H1 (cell line): ENCODE data around the gene BGN. TPM values are rescaled to one million over a fixed set of nuclear protein-coding genes. Genes with fewer than 3 reads are reported as not detected.

Source experiments
- CTCF ChIA-PET: fragments of 300-600 bp; sonication (Branson Sonifier 250); formaldehyde crosslinking; loops from one replicate; lab custom pipeline; 2021; ENCODE audit not compliant: partially characterized antibody; lab: Charles Lee
- POLR2A ChIA-PET: fragments of 300-600 bp; sonication (Branson Sonifier 250); formaldehyde crosslinking; loops from one replicate; lab custom pipeline; 2021; ENCODE audit warnings: inconsistent platforms; ENCODE audit not compliant: partially characterized antibody; lab: Charles Lee
- DNase-seq, 2 experiments: peaks; one replicate each; pipeline versions ENCODE4 v3.0.0 to v3.0.0-alpha.2; 2010 to 2022; ENCODE audit warnings: low spot score in 2 of 2, low read depth in 1 of 2, mixed read lengths in 1 of 2
- FAIRE-seq: peaks from 2 replicates; lab custom pipeline; 2011; peaks lifted over from hg19 to GRCh38; lab: Jason Lieb, UNC
- H2AFZ ChIP-seq: 2 replicates; pipeline ENCODE4 v1.8.1; 2012; ENCODE audit warnings: low read length, inconsistent platforms
- H2AK5ac ChIP-seq: 2 replicates; pipeline ENCODE4 v1.6.1; 2013; ENCODE audit warnings: low read depth, low read length
- H2BK120ac ChIP-seq: replicated peaks from 2 replicates; pipeline ENCODE3; 2013; ENCODE audit warnings: low read depth, low read length, inconsistent platforms
- H2BK12ac ChIP-seq: 2 replicates; pipeline ENCODE4 v1.6.1; 2013; ENCODE audit warnings: low read depth, low read length
- H2BK15ac ChIP-seq: 2 replicates; pipeline ENCODE4 v1.6.1; 2013; ENCODE audit warnings: low read length
- H2BK20ac ChIP-seq: 2 replicates; pipeline ENCODE4 v1.6.1; 2013; ENCODE audit warnings: low read length
- H2BK5ac ChIP-seq: 2 replicates; pipeline ENCODE4 v1.6.1; 2013; ENCODE audit warnings: low read depth, low read length
- H3K14ac ChIP-seq: 2 replicates; pipeline ENCODE4 v1.6.1; 2013; ENCODE audit warnings: inconsistent platforms; ENCODE audit not compliant: insufficient read length
- H3K18ac ChIP-seq: 2 replicates; pipeline ENCODE4 v1.6.1; 2013; ENCODE audit warnings: low read length; ENCODE audit errors: extremely low read depth
- H3K23ac ChIP-seq: 2 replicates; pipeline ENCODE4 v1.6.1; 2013; ENCODE audit warnings: inconsistent platforms; ENCODE audit not compliant: insufficient read length
- H3K23me2 ChIP-seq: 2 replicates; pipeline ENCODE4 v1.6.1; 2013; ENCODE audit warnings: low read depth, low read length
- H3K27ac ChIP-seq: 2 replicates; pipeline ENCODE4 v1.6.1; 2011; ENCODE audit warnings: low read depth, low read length, inconsistent platforms
- H3K27me3 ChIP-seq, 4 experiments: replicated peaks in 1 of 4; 1 replicate in 1 of 4; 2 replicates in 3 of 4; pipeline versions ENCODE4 v1.6.1 to v1.8.1; 2011 to 2013; ENCODE audit warnings: low read length in 3 of 4, mild to moderate bottlenecking in 3 of 4, inconsistent platforms in 2 of 4, mixed read lengths in 2 of 4, moderate library complexity in 1 of 4; ENCODE audit not compliant: control insufficient read depth in 3 of 4, insufficient read depth in 3 of 4; ENCODE audit errors: extremely low read depth in 1 of 4
- H3K36me3 ChIP-seq, 4 experiments: 2 replicates each; pipeline versions ENCODE4 v1.6.1 to v1.8.1; 2011 to 2013; ENCODE audit warnings: mild to moderate bottlenecking in 4 of 4, low read length in 3 of 4, moderate library complexity in 2 of 4, control low read depth in 1 of 4, inconsistent platforms in 1 of 4; ENCODE audit not compliant: insufficient read depth in 4 of 4, control insufficient read depth in 2 of 4
- H3K4ac ChIP-seq: replicated peaks from 2 replicates; pipeline ENCODE3; 2013; ENCODE audit warnings: low read length, low read depth, mixed read lengths, inconsistent platforms; ENCODE audit not compliant: insufficient read length
- H3K4me1 ChIP-seq, 4 experiments: replicated peaks in 1 of 4; 1 replicate in 1 of 4; 2 replicates in 3 of 4; pipeline versions ENCODE4 v1.6.1 to v1.8.1; 2011 to 2013; ENCODE audit warnings: low read length in 3 of 4, inconsistent platforms in 2 of 4, mixed read lengths in 1 of 4; ENCODE audit not compliant: insufficient read depth in 4 of 4, control insufficient read depth in 3 of 4
- H3K4me2 ChIP-seq, 2 experiments: 2 replicates each; pipeline versions ENCODE4 v1.6.1 to v1.8.1; 2011 to 2013; ENCODE audit warnings: low read depth in 2 of 2, low read length in 2 of 2, control low read depth in 1 of 2, inconsistent platforms in 1 of 2, mild to moderate bottlenecking in 1 of 2; ENCODE audit not compliant: insufficient read depth in 1 of 2
- H3K4me3 ChIP-seq, 4 experiments: fragments of 200-600, 300-600 bp in 1 of 4; sonication (generic), shearing (Covaris generic), sonication (Bioruptor Twin) in 1 of 4; 2 replicates each; pipeline versions ENCODE4 v1.5.1 to v1.8.1; 2011 to 2016; ENCODE audit warnings: low read length in 4 of 4, low read depth in 3 of 4, control low read depth in 2 of 4, inconsistent platforms in 2 of 4, mild to moderate bottlenecking in 2 of 4, mixed read lengths in 1 of 4, moderate library complexity in 1 of 4; ENCODE audit not compliant: insufficient read depth in 2 of 4; ENCODE audit errors: extremely low read depth in 1 of 4
- H3K56ac ChIP-seq: replicated peaks from 2 replicates; pipeline ENCODE3; 2013; ENCODE audit warnings: low read depth, mild to moderate bottlenecking, mixed read lengths, low read length, inconsistent platforms; ENCODE audit not compliant: insufficient read length
- H3K79me1 ChIP-seq: 2 replicates; pipeline ENCODE4 v1.6.1; 2013; ENCODE audit warnings: low read depth, low read length, control low read depth
- H3K79me2 ChIP-seq, 2 experiments: 2 replicates each; pipeline versions ENCODE4 v1.6.1 to v1.8.1; 2012 to 2013; ENCODE audit warnings: low read length in 2 of 2, mild to moderate bottlenecking in 2 of 2, inconsistent platforms in 1 of 2; ENCODE audit not compliant: insufficient read depth in 2 of 2, control insufficient read depth in 1 of 2
- H3K9ac ChIP-seq, 4 experiments: replicated peaks in 1 of 4; 1 replicate in 1 of 4; 2 replicates in 3 of 4; pipeline versions ENCODE4 v1.6.1 to v1.8.1; 2011 to 2013; ENCODE audit warnings: low read depth in 3 of 4, low read length in 3 of 4, control low read depth in 2 of 4, mild to moderate bottlenecking in 2 of 4, moderate library complexity in 2 of 4, inconsistent platforms in 1 of 4; ENCODE audit errors: extremely low read depth in 1 of 4
- H3K9me3 ChIP-seq, 2 experiments: 2 replicates each; pipeline versions ENCODE4 v1.6.1 to v1.8.1; 2012 to 2013; ENCODE audit warnings: mild to moderate bottlenecking in 2 of 2, moderate library complexity in 2 of 2, control low read depth in 1 of 2, inconsistent platforms in 1 of 2, low read depth in 1 of 2, low read length in 1 of 2, mixed read lengths in 1 of 2; ENCODE audit not compliant: insufficient read depth in 2 of 2
- H4K20me1 ChIP-seq, 2 experiments: replicated peaks in 1 of 2; 2 replicates each; pipeline versions ENCODE3 to v1.8.1; 2011 to 2013; ENCODE audit warnings: inconsistent platforms in 2 of 2, low read length in 2 of 2, mild to moderate bottlenecking in 1 of 2; ENCODE audit not compliant: insufficient read depth in 2 of 2, control insufficient read depth in 1 of 2
- H4K5ac ChIP-seq: 2 replicates; pipeline ENCODE4 v1.6.1; 2013; ENCODE audit warnings: low read length, low read depth, mixed read lengths, inconsistent platforms; ENCODE audit not compliant: insufficient read length
- H4K8ac ChIP-seq: 2 replicates; pipeline ENCODE4 v1.8.0; 2013; ENCODE audit warnings: mild to moderate bottlenecking, moderate library complexity, low read length, inconsistent platforms; ENCODE audit not compliant: insufficient read depth; ENCODE audit errors: extremely low read depth
- H4K91ac ChIP-seq: replicated peaks from 2 replicates; pipeline ENCODE3; 2013; ENCODE audit warnings: low read length, mixed read lengths, inconsistent platforms; ENCODE audit not compliant: insufficient read length
- CBX5 ChIP-seq: fragments of 300-800, 300-1000 bp; sonication (generic); IDR thresholded peaks from 2 replicates; pipeline ENCODE4 v1.7.1; 2016; ENCODE audit warnings: antibody characterized with exemption, low read length, low read depth
- CHD1 ChIP-seq: IDR thresholded peaks from 2 replicates; pipeline ENCODE4 v1.6.1; 2012; ENCODE audit warnings: low read depth, low read length, improper control_type of control experiment
- EP300 ChIP-seq, 2 experiments: IDR thresholded peaks; 1 replicate in 1 of 2; 2 replicates in 1 of 2; pipeline ENCODE4 v1.6.1; 2011 to 2012; ENCODE audit warnings: low read depth in 2 of 2, low read length in 2 of 2, mild to moderate bottlenecking in 2 of 2, borderline replicate concordance in 1 of 2, inconsistent platforms in 1 of 2, moderate library complexity in 1 of 2
- GTF2F1 ChIP-seq: IDR thresholded peaks from 2 replicates; pipeline ENCODE4 v1.6.1; 2012; ENCODE audit warnings: low read depth, low read length, improper control_type of control experiment, borderline replicate concordance
- KDM1A ChIP-seq: fragments of 200-600, 300-600 bp; sonication (generic); IDR thresholded peaks from 2 replicates; pipeline ENCODE4 v1.7.1; 2016; ENCODE audit warnings: mild to moderate bottlenecking, low read length, borderline replicate concordance
- MAFK ChIP-seq: IDR thresholded peaks from 2 replicates; pipeline ENCODE4 v1.6.1; 2012; ENCODE audit warnings: low read depth, mild to moderate bottlenecking, improper control_type of control experiment, low read length
- POLR2A ChIP-seq, 2 experiments: IDR thresholded peaks; 1 replicate in 1 of 2; 2 replicates in 1 of 2; pipeline ENCODE4 v1.6.1; 2011; ENCODE audit warnings: low read depth in 2 of 2, low read length in 2 of 2, mild to moderate bottlenecking in 2 of 2; ENCODE audit errors: control extremely low read depth in 1 of 2
- RXRA ChIP-seq: IDR thresholded peaks from 2 replicates; pipeline ENCODE4 v1.6.1; 2011; ENCODE audit warnings: low read depth, mild to moderate bottlenecking, low read length, moderate library complexity; ENCODE audit not compliant: insufficient read depth
- SIN3A ChIP-seq, 2 experiments: IDR thresholded peaks in 1 of 2; conservative IDR thresholded peaks in 1 of 2; 2 replicates each; pipeline ENCODE4 v1.6.1; 2011 to 2012; ENCODE audit warnings: low read length in 2 of 2, improper control_type of control experiment in 1 of 2, low read depth in 1 of 2, mild to moderate bottlenecking in 1 of 2
- SIRT6 ChIP-seq: IDR thresholded peaks from one replicate; pipeline ENCODE4 v1.7.1; 2012; ENCODE audit warnings: low read length, inconsistent platforms
- SP1 ChIP-seq: IDR thresholded peaks from 2 replicates; pipeline ENCODE4 v1.6.1; 2011; ENCODE audit warnings: low read depth, low read length
- TAF1 ChIP-seq: IDR thresholded peaks from 2 replicates; pipeline ENCODE4 v1.6.1; 2011; ENCODE audit warnings: mild to moderate bottlenecking, low read depth, low read length
- TEAD4 ChIP-seq: IDR thresholded peaks from 2 replicates; pipeline ENCODE4 v1.6.1; 2012; ENCODE audit warnings: low read depth, low read length, inconsistent platforms, mixed read lengths
- ZNF274 ChIP-seq: IDR thresholded peaks from 2 replicates; pipeline ENCODE4 v1.7.0; 2012; ENCODE audit warnings: low read length, borderline replicate concordance; ENCODE audit errors: extremely low read depth
- WGBS, 2 experiments: shearing (Covaris generic) in 1 of 2; methylation state at CpG; one replicate each; pipeline versions ENCODE4 v1.1.6 to v1.1.7; 2013 to 2015; ENCODE audit warnings: low lambda C conversion rate in 2 of 2, mixed read lengths in 2 of 2, inconsistent platforms in 1 of 2, low coverage in 1 of 2, missing lambda C conversion rate in 1 of 2; ENCODE audit not compliant: insufficient replicate concordance in 2 of 2, insufficient coverage in 1 of 2, insufficient read length in 1 of 2; ENCODE audit errors: extremely low coverage in 1 of 2, missing lambda C conversion rate in 1 of 2; 5-methylcytosine and 5-hydroxymethylcytosine counted together
- polyA plus RNA-seq, 7 experiments: library from polyadenylated mRNA; depleted of rRNA in 3 of 7; stranded (reverse) in 5 of 7; unstranded in 2 of 7; fragments of >200 nt in 5 of 7; fragments of 200-250 nt in 2 of 7; gene quantifications; 1 replicate in 5 of 7; 2 replicates in 1 of 7; 4 replicates in 1 of 7; pipeline versions ENCODE4 v1.2.1 to v1.2.3, GENCODE V29; 2011 to 2013; ENCODE audit warnings: missing spikeins in 2 of 7, mixed read lengths in 2 of 7
- total RNA-seq: library from RNA; stranded (reverse); fragmentation: NEBNext Ultra II Directional; extraction: Animal tissue kit (Norgen Biotek cat#: 25700); gene quantifications from 2 replicates; pipeline ENCODE4 v1.2.1, GENCODE V29; 2021

BGN gene
- total and polyA plus RNA-seq, 2 of the 8 experiments (the other 6 are each of a cell fraction or from before 2014, with no cell fraction given), result 1.8 to 2.4 TPM

DNA sequence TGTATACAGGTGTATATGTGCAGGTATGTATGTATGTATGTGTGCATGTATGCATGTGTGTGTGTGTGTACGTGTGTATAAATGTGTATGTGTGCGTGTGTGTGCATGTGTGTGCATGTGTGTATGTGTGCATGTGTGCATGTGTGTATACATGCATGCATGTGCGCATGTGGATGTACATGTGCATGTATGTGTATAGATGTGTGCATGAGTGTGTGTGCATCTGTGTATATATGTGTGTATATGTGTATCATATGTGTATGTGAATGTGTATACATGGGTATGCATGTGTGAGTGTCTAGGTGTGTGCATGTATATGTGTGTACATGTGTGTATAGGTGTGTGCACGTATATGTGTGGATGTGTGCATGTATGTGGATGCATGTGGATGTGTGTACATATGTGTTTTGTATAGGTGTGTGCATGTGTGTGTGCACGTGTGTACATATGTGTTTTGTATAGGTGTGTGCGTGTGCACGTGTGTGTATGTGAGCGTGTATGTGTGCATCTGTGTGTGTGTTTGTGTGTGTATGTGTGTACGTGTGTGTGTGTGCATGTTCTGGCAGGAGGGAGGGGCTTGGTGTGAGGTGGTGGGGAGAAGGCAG lies 6.0 kb downstream of the BGN start:
- no peak overlapping the region for H2BK5ac ChIP-seq
- H2BK15ac ChIP-seq, result no peak overlapping the region
- no peak overlapping the region for H2BK120ac ChIP-seq
- no peak overlapping the region for H3K4me2 ChIP-seq
- H4K8ac ChIP-seq, result no peak overlapping the region
- H3K79me2 ChIP-seq, result no peaks in the 10 kb centered on the region
- H2BK20ac ChIP-seq, result no peak overlapping the region
- H3K27me3 ChIP-seq, result no peaks in the 10 kb centered on the region
- no peak overlapping the region for H3K9ac ChIP-seq
- H3K9me3 ChIP-seq, result no peaks in the 10 kb centered on the region
- 90% methylated on average over 9 of the region's 9 CpGs; no CpG with 5 or more reads in 1 of the 2 experiments for WGBS, 2 experiments
- no peak overlapping the region for H2BK12ac ChIP-seq
- H3K18ac ChIP-seq, result no peak overlapping the region
- H3K4ac ChIP-seq, result no peak overlapping the region
- H2AK5ac ChIP-seq, result no peak overlapping the region
- H3K4me1 ChIP-seq, result no peaks in the 10 kb centered on the region; a peak in 1 of 7 replicates
- H3K23ac ChIP-seq, result no peak overlapping the region
- ChIA-PET POLR2A (no interaction called here), CTCF (interaction anchor here (0.8 to 1.3 kb wide), 4 partner anchors 8 to 167 kb away, joined by 3 to 4 read pairs (median 3); no protein-coding TSS in a partner anchor)
- no peaks in the 10 kb centered on the region for H3K36me3 ChIP-seq
- no peak overlapping the region for H3K27ac ChIP-seq
- no peak for TF ChIP-seq SP1
- TF ChIP-seq CHD1, result no peak
- no peak for TF ChIP-seq RXRA
- TF ChIP-seq GTF2F1, result no peak
- TF ChIP-seq POLR2A (IDR thresholded peaks at IDR 0.05; ENCODE audit: control extremely low read depth in 1 of 2, low read depth in 2 of 2, low read length in 2 of 2), result no peak
- no peak for TF ChIP-seq SIN3A (conservative IDR thresholded peaks at IDR 0.05 in 1 of 2, IDR thresholded peaks at IDR 0.05 in 1 of 2; ENCODE audit: low read depth in 1 of 2, low read length in 2 of 2)
- no peak for TF ChIP-seq KDM1A
- TF ChIP-seq TEAD4, result no peak
- TF ChIP-seq EP300 (IDR thresholded peaks at IDR 0.05; ENCODE audit: borderline replicate concordance in 1 of 2, low read depth in 2 of 2, low read length in 2 of 2), result no peak
- no peak for TF ChIP-seq ZNF274
- no peak for TF ChIP-seq CBX5
- no peak for TF ChIP-seq MAFK
- no peak for TF ChIP-seq SIRT6
- no peak for TF ChIP-seq TAF1
- H3K4me3 ChIP-seq, result no peak overlapping the region
- H2AFZ ChIP-seq, result no peak overlapping the region
- no peak overlapping the region for H3K56ac ChIP-seq
- no peak overlapping the region for H4K5ac ChIP-seq
- peaks cover 0 to 4% of the 10 kb centered on the region in 2 experiments for H4K20me1 ChIP-seq
- no peak overlapping the region for H4K91ac ChIP-seq
- DNase-seq, result no peak
- peak; percentile 36 for FAIRE-seq
- peaks cover 2% of the 10 kb centered on the region; the same call in 1 of the 2 replicates for H3K23me2 ChIP-seq
- H3K14ac ChIP-seq, result no peak overlapping the region
- H3K79me1 ChIP-seq, result no peaks in the 10 kb centered on the region
